B cell (primary cell): ENCODE data around the gene INSIG1. TPM values are rescaled to one million over a fixed set of nuclear protein-coding genes. Genes with fewer than 3 reads are reported as not detected.

Experiments used
- ATAC-seq: fragments of 200-7000 bp; cut with Tn5 transposase; one replicate; pipeline ENCODE4 v1.10.0; 2021; ENCODE audit warnings: low read depth, mild to moderate bottlenecking, moderate number of reproducible peaks, moderate library complexity
- CTCF ChIA-PET: fragments of 350-600 bp; sonication (Branson Sonifier 250); formaldehyde crosslinking; loops from one replicate; lab custom pipeline; 2021; ENCODE audit warnings: antibody characterized with exemption, inconsistent platforms; lab: Charles Lee
- POLR2A ChIA-PET: fragments of 350-600 bp; sonication (Branson Sonifier 250); formaldehyde crosslinking; loops from one replicate; lab custom pipeline; 2021; ENCODE audit warnings: antibody characterized with exemption; lab: Charles Lee
- DNase-seq: peaks from one replicate; pipeline ENCODE4 v3.0.0; 2013
- H2AFZ ChIP-seq: 2 replicates; pipeline ENCODE4 v1.6.1; 2012; ENCODE audit warnings: mild to moderate bottlenecking, low read depth, low read length; ENCODE audit not compliant: insufficient read depth, poor library complexity, severe bottlenecking
- H3K27ac ChIP-seq, 2 donors: 1 replicate in 1 of 2; 2 replicates in 1 of 2; pipeline ENCODE4 v1.5.1; 2012 to 2013; ENCODE audit warnings: low read length in 2 of 2, mild to moderate bottlenecking in 2 of 2, moderate library complexity in 1 of 2
- H3K27me3 ChIP-seq, 4 experiments: fragments of 200-600 bp in 1 of 4; sonication (generic) in 1 of 4; replicated peaks in 1 of 4; 1 replicate in 2 of 4; 2 replicates in 2 of 4; pipeline versions ENCODE4 v1.6.1 to v1.7.0; 2013 to 2016; ENCODE audit warnings: low read length in 3 of 4, mild to moderate bottlenecking in 2 of 4, mixed read lengths in 1 of 4, moderate library complexity in 1 of 4; ENCODE audit not compliant: insufficient read depth in 4 of 4, control insufficient read depth in 3 of 4; ENCODE audit errors: control extremely low read depth in 1 of 4
- H3K36me3 ChIP-seq, 2 experiments: replicated peaks in 1 of 2; 1 replicate in 1 of 2; 2 replicates in 1 of 2; pipeline versions ENCODE4 v1.6.1 to v1.7.1; 2013; ENCODE audit warnings: low read length in 1 of 2; ENCODE audit not compliant: insufficient read depth in 2 of 2, control insufficient read depth in 1 of 2; ENCODE audit errors: control extremely low read depth in 1 of 2, extremely low read depth in 1 of 2
- H3K4me1 ChIP-seq, 2 donors: fragments of 200-600 bp in 1 of 2; sonication (generic) in 1 of 2; 1 replicate in 1 of 2; 2 replicates in 1 of 2; pipeline versions ENCODE4 v1.5.1 to v1.6.1; 2013 to 2017; ENCODE audit warnings: low read length in 2 of 2; ENCODE audit not compliant: control insufficient read depth in 2 of 2, insufficient read depth in 2 of 2
- H3K4me2 ChIP-seq: replicated peaks from 2 replicates; pipeline ENCODE3; 2012; ENCODE audit warnings: mild to moderate bottlenecking, low read depth, low read length; ENCODE audit not compliant: poor library complexity, severe bottlenecking
- H3K4me3 ChIP-seq, 5 experiments: fragments of 200-600 bp in 1 of 5; sonication (generic) in 1 of 5; 1 replicate in 3 of 5; 2 replicates in 2 of 5; pipeline versions ENCODE4 v1.5.1 to v1.7.0; 2011 to 2016; ENCODE audit warnings: low read length in 4 of 5, mild to moderate bottlenecking in 4 of 5, low read depth in 2 of 5, control low read depth in 1 of 5, moderate library complexity in 1 of 5; ENCODE audit not compliant: insufficient read depth in 1 of 5; ENCODE audit errors: control extremely low read depth in 1 of 5, extremely low read depth in 1 of 5
- H3K79me2 ChIP-seq: fragments of 200-600 bp; sonication (generic); one replicate; pipeline ENCODE4 v1.6.0; 2016; ENCODE audit warnings: low read length; ENCODE audit not compliant: control insufficient read depth, insufficient read depth
- H3K9ac ChIP-seq: fragments of 200-600 bp; sonication (generic); 2 replicates; pipeline ENCODE4 v1.6.1; 2017; ENCODE audit warnings: mild to moderate bottlenecking, low read length, moderate library complexity
- H3K9me3 ChIP-seq, 3 donors: one replicate each; pipeline versions ENCODE4 v1.6.1 to v1.7.1; 2013; ENCODE audit warnings: low read length in 2 of 3; ENCODE audit not compliant: control insufficient read depth in 2 of 3, insufficient read depth in 1 of 3; ENCODE audit errors: control extremely low read depth in 1 of 3
- H4K20me1 ChIP-seq: 2 replicates; pipeline ENCODE4 v1.6.0; 2012; ENCODE audit warnings: mild to moderate bottlenecking, low read length; ENCODE audit not compliant: insufficient read depth, control insufficient read depth, poor library complexity, severe bottlenecking
- H3K27ac Mint-ChIP-seq: one replicate; pipeline ENCODE4 v1.8.0; 2021; ENCODE audit warnings: mixed read lengths
- H3K27me3 Mint-ChIP-seq: one replicate; pipeline ENCODE4 v1.8.0; 2021; ENCODE audit warnings: mixed read lengths
- H3K4me1 Mint-ChIP-seq: one replicate; pipeline ENCODE4 v1.8.0; 2021; ENCODE audit warnings: mixed read lengths
- H3K4me3 Mint-ChIP-seq: one replicate; pipeline ENCODE4 v1.8.0; 2021; ENCODE audit warnings: mixed read lengths
- H3K9me3 Mint-ChIP-seq: one replicate; pipeline ENCODE4 v1.8.0; 2022; ENCODE audit warnings: mixed read lengths; ENCODE audit not compliant: insufficient read depth
- EZH2 ChIP-seq: IDR thresholded peaks from 2 replicates; pipeline ENCODE4 v1.6.1; 2012; ENCODE audit warnings: borderline replicate concordance, low read depth, mild to moderate bottlenecking, moderate library complexity, low read length; ENCODE audit not compliant: insufficient read depth, poor library complexity, severe bottlenecking
- WGBS: methylation state at CpG from one replicate; pipeline ENCODE4 v1.1.5; 2013; ENCODE audit warnings: missing lambda C conversion rate; ENCODE audit not compliant: insufficient coverage; 5-methylcytosine and 5-hydroxymethylcytosine counted together
- intact Hi-C: fragments of 100-400 bp; cut with micrococcal nuclease; formaldehyde crosslinking; loops from one replicate; pipeline ENCODE4 v1.10.0; 2022
- polyA plus RNA-seq: library from polyadenylated mRNA; depleted of rRNA; stranded (reverse); fragments of >200 nt; gene quantifications from 2 replicates; pipeline ENCODE4 v1.2.3, GENCODE V29; 2012
- total RNA-seq, 2 donors: library from RNA; stranded (reverse); fragments of 120-200 nt in 1 of 2; gene quantifications; 1 replicate in 1 of 2; 2 replicates in 1 of 2; pipeline versions ENCODE4 v1.2.3 to v1.2.4, GENCODE V29; 2013 to 2022
- TF ChIP-seq, protein P1 (sequence below): fragments of 200-600 bp; IDR thresholded peaks from one replicate; pipeline ENCODE4 v1.8.0; 2022; ENCODE audit warnings: antibody characterized with exemption, mild to moderate bottlenecking

Gene INSIG1
- total and polyA plus RNA-seq, 2 donors (not counting 1 experiment from before 2014, with no cell fraction given), result 32.2 to 56.2 TPM

DNA sequence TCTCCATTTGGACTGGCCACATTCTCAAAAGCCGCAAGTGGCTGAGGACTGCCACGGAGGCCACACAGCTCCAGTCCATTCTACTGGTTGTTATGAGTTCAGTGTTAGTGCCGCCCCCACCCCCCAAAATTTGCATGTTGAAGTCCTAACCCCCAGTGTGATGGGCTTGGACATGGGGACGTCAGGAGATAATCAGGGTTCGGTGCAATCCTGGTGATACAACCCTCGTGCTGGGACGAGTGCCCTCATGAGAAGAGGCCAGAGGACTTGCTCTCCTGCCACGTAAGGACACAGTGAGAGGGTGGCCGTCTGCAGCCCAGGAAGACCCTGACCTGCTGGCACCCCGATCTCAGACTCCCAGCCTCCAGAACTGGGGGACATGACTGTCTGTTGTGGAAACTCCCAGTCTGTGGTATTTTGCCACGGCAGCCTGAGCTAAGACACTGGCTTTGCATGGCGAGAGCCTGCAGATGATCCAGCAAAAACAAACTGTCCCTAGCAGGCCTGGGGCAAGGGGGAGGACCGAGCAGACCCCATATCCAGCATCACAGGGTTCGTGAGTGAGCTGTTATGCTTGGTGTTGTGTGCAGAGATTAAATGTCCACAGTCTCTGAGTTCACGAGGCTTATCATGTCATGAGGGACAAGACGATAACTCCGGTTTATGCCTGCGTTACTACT lies 41.5 kb upstream of the INSIG1 start:
- no peaks in the 10 kb centered on the region for H3K4me1 Mint-ChIP-seq
- Histone ChIP-seq H3K4me1 (no peaks in the 10 kb centered on the region), H3K27ac (no peak overlapping the region), H3K36me3 (no peaks in the 10 kb centered on the region), H2AFZ (no peak overlapping the region), H3K27me3 (no peaks in the 10 kb centered on the region), H3K4me3 (no peak overlapping the region), H3K4me2 (no peak overlapping the region), H4K20me1 (no peaks in the 10 kb centered on the region), H3K79me2 (no peaks in the 10 kb centered on the region), H3K9me3 (no peaks in the 10 kb centered on the region), H3K9ac (no peak overlapping the region)
- CTCF ChIA-PET, result no interaction called here
- WGBS, result 91% methylated on average over 18 of the region's 18 CpGs
- POLR2A ChIA-PET, result no interaction called here
- no peak overlapping the region for H3K27ac Mint-ChIP-seq
- no peak for TF ChIP-seq EZH2
- TF ChIP-seq, protein P1, sequence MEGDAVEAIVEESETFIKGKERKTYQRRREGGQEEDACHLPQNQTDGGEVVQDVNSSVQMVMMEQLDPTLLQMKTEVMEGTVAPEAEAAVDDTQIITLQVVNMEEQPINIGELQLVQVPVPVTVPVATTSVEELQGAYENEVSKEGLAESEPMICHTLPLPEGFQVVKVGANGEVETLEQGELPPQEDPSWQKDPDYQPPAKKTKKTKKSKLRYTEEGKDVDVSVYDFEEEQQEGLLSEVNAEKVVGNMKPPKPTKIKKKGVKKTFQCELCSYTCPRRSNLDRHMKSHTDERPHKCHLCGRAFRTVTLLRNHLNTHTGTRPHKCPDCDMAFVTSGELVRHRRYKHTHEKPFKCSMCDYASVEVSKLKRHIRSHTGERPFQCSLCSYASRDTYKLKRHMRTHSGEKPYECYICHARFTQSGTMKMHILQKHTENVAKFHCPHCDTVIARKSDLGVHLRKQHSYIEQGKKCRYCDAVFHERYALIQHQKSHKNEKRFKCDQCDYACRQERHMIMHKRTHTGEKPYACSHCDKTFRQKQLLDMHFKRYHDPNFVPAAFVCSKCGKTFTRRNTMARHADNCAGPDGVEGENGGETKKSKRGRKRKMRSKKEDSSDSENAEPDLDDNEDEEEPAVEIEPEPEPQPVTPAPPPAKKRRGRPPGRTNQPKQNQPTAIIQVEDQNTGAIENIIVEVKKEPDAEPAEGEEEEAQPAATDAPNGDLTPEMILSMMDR, result no peak
- intact Hi-C loops, result no loop called here
- ATAC-seq (no peak), DNase-seq (no peak)
- peaks cover 15% of the 10 kb centered on the region for H3K27me3 Mint-ChIP-seq
- H3K9me3 Mint-ChIP-seq, result no peaks in the 10 kb centered on the region
- H3K4me3 Mint-ChIP-seq, result no peak overlapping the region

DNA sequence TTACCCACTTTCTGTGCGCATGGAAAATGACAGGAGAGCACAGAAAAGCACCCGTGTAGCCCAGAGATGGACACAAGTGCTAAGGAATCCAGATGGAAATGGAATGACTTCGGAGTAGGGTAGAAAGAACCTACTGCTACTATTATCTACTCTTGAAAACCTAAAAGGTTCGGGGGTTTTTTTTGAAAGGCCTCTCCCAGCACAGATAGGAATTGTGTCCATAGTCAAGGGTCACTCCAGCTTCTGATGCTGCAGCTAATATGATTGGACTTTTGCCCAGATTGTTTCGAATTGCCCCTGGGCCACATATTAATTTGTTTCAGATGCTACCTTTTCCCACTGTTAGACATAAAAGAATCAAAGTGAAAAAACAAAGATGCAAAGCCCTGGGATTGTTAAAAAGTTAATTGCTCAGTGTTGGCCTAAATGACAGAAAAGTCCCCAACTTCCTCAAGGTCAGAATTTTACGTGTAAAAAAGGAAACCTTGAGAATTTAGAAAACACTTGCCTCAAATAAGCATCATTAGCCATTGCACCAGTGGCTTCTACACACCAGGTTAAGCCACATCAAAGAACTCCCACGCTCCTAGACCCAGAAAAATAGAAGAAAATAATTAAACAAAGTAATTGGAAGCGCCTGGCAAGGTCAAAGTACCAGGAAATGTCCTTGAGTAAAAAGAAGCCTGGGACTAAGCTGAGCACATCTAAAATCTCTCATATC lies 40.8 kb upstream of the INSIG1 start:
- Mint-ChIP-seq H3K9me3 (no peaks in the 10 kb centered on the region), H3K27ac (no peak overlapping the region), H3K4me3 (no peak overlapping the region), H3K27me3 (peaks cover 13% of the 10 kb centered on the region), H3K4me1 (no peaks in the 10 kb centered on the region)
- H3K27ac ChIP-seq, result no peak overlapping the region
- ChIA-PET POLR2A (no interaction called here), CTCF (no interaction called here)
- no peak for ATAC-seq
- no peaks in the 10 kb centered on the region for H3K4me1 ChIP-seq
- TF ChIP-seq, protein P1, result no peak
- TF ChIP-seq EZH2, result no peak
- no peaks in the 10 kb centered on the region for H3K9me3 ChIP-seq
- H4K20me1 ChIP-seq, result no peaks in the 10 kb centered on the region
- WGBS, result 100% methylated on average over 2 of the region's 8 CpGs
- DNase-seq, result no peak
- H2AFZ ChIP-seq, result no peak overlapping the region
- no peaks in the 10 kb centered on the region for H3K79me2 ChIP-seq
- H3K4me3 ChIP-seq, result no peak overlapping the region
- H3K27me3 ChIP-seq, result no peaks in the 10 kb centered on the region
- H3K36me3 ChIP-seq, result no peaks in the 10 kb centered on the region
- H3K4me2 ChIP-seq, result no peak overlapping the region
- intact Hi-C loops, result no loop called here
- no peak overlapping the region for H3K9ac ChIP-seq
